GM12872 (cell line): ENCODE data around the gene ZBTB21.

Experiments used
- CTCF ChIP-seq: IDR thresholded peaks from 3 replicates; pipeline ENCODE4 v1.5.1; 2011; ENCODE audit warnings: low read depth, mild to moderate bottlenecking, low read length, moderate library complexity; ENCODE audit not compliant: insufficient read depth

The ZBTB21 gene

GRCh38 chr21:42016364-42016985 lies 6.3 kb upstream of the ZBTB21 start:
- TF ChIP-seq CTCF: no peak

GRCh38 chr21:42013931-42014330 lies 3.8 kb upstream of the ZBTB21 start:
- no peak for TF ChIP-seq CTCF

GRCh38 chr21:42013376-42013775 lies 3.2 kb upstream of the ZBTB21 start:
- TF ChIP-seq CTCF: no peak

GRCh38 chr21:42012763-42013329 lies 2.7 kb upstream of the ZBTB21 start:
- TF ChIP-seq CTCF: no peak

DNA sequence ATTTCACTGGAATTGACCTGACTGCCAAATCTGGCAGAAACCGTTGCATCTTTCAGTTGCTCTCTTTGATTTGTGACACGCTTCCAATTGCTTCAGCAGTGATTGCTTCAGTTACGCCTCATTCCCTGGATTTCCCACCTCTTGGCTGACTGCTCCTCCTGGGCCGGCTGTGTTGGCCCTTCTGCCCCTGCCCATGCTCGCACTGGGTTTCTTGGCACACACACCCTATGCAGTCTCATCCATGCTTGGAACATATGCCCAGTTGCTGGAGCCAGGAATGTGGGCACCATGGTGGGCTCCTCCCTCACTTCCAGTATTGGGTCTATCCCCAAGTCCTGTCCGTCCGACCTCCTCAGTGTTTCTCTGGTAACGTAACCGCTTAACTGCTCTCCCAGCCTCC lies 2.2 kb upstream of the ZBTB21 start:
- no peak for TF ChIP-seq CTCF

- TF ChIP-seq CTCF: 0 out of 3 replicates have a peak, but pooled peaks have one; percentile 7
These were observed 641 bp upstream of the ZBTB21 start for GRCh38 chr21:42010507-42011495.
